Urinary bladder (tissue), 4 donors: ENCODE data around the gene CALML6. TPM values are rescaled to one million over a fixed set of nuclear protein-coding genes. Genes with fewer than 3 reads are reported as not detected.

ENCODE experiments used
- DNase-seq: peaks from one replicate; pipeline ENCODE4 v3.0.0-alpha.2; 2015; ENCODE audit errors: extremely low spot score
- H3K27ac ChIP-seq: one replicate; pipeline ENCODE4 v1.5.1; 2013; ENCODE audit warnings: low read depth, mild to moderate bottlenecking, moderate library complexity
- H3K36me3 ChIP-seq: one replicate; pipeline ENCODE4 v1.6.1; 2013; ENCODE audit warnings: mild to moderate bottlenecking, moderate library complexity; ENCODE audit not compliant: insufficient read depth
- H3K4me1 ChIP-seq: one replicate; pipeline ENCODE4 v1.6.1; 2013; ENCODE audit warnings: mild to moderate bottlenecking, moderate library complexity; ENCODE audit not compliant: insufficient read depth
- H3K4me3 ChIP-seq: one replicate; pipeline ENCODE4 v1.5.1; 2013; ENCODE audit warnings: low read depth, low read length
- WGBS: extraction: QIAGEN DNeasy Blood & Tissue Kit; methylation state at CpG from one replicate; pipeline ENCODE4 v1.1.7; 2013; 5-methylcytosine and 5-hydroxymethylcytosine counted together
- polyA plus RNA-seq: library from polyadenylated mRNA; stranded (reverse); fragments of 200-250 nt; gene quantifications from one replicate; pipeline ENCODE4 v1.2.3, GENCODE V29; 2013
- total RNA-seq: library from RNA; depleted of rRNA; stranded (reverse); fragments of >200 nt; gene quantifications from one replicate; pipeline ENCODE4 v1.2.3, GENCODE V29; 2014
- donor health status: healthy with polysubstance abuse.
- donor health status: healthy.

CALML6 gene
- total and polyA plus RNA-seq, 2 donors: 0.22 to 0.37 TPM

DNA sequence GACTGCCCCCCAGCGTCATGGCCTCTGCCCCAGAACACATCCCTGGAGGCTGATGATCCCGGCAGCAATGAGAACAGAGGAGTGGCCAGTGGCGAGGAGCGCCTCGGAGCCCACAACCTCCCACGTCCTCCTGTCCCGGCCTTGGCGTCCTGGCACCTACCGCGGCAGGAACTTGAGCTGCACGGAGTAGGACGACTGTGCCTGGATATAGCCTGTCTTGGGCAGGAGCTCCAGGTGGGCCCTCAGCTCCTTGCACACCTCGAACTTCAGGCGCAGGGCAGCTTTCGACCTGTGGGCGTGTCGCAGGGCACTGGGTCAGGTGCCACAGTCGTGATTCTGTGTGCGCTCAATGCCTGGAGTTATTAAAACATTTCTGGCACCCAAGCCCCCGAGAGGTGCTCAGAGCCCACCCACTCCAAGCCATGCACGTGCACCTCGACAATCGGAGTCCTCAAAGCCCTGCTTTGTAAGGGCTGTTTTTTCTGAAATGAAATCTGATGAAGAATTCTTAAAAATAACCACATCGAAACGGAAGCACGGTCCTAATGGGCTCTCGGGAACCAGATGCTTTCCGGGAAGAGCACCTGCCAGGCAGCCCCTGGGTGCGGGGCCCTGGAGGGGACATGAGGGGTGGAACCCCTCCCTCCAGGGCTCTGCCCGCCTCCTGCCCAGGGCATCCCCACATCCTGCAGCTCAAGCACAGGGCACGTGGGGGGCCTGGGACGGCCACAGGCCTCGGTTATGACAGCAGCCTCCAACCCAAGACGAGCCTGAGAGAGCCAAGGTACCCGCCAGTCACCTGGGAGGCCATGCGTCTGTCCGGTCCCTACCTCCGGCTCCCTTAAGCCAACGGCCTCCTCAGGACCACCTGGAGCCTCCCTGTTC, 27.1 kb downstream of the CALML6 start:
- H3K36me3 ChIP-seq: no peaks in the 10 kb centered on the region
- no peaks in the 10 kb centered on the region for H3K4me1 ChIP-seq
- WGBS: 80% methylated on average over 39 of the region's 39 CpGs
- H3K4me3 ChIP-seq: no peak overlapping the region
- DNase-seq: no peak
- H3K27ac ChIP-seq: no peak overlapping the region

DNA sequence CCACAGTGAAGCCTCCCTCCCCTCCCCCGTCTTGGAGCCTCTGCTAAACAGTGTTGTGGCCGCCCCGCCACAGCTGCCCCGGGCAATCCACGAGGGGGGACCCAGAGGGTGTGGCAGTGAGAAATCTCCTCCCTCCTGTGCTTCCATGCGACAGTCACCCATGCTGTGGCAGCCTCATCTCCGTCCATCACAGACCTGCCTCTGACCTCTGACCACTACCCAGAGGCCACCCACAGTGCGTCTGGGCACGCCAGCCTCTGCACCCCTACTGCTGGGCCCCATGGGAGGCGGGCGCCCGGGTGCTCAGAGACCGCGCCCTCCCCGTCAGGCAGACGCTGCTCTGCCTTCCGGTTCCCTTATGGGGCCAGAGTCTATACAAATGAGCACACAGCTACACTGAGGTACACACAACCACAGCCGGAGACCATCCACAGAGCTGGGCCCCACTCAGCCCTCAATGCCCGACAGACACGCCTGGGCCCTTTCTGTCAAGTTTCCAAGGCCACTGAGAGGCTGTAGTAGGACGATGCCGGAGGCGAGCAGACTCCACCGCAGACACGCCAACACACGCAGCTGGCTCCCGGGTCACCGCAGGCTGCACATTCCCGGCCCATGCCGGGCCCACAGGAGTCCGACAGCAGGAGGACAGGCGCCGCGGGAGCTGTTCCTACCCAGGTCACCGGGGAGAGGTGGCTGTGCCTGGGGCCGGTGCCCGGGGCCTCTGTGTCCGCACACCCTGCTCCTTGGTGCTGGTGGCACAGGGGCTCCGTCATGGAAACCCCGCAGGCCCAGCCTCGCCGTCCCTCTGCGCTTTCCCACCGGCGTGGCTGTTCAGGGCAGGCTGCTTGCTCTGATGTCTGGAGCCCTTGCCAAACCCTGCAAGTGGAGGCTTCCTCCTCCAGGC, 27.9 kb downstream of the CALML6 start:
- no peak for DNase-seq

GRCh38 chr1:1943834-1944570, 28.9 kb downstream of the CALML6 start:
- no peaks in the 10 kb centered on the region for H3K36me3 ChIP-seq
- 20% methylated on average over 37 of the region's 37 CpGs for WGBS
- H3K4me3 ChIP-seq: no peak overlapping the region
- no peak overlapping the region for H3K27ac ChIP-seq
- DNase-seq: no peak
- no peaks in the 10 kb centered on the region for H3K4me1 ChIP-seq

More for the DNA sequence above, 27.9 kb downstream of the CALML6 start:
- Histone ChIP-seq H3K36me3 (no peaks in the 10 kb centered on the region), H3K4me3 (no peak overlapping the region), H3K27ac (no peak overlapping the region), H3K4me1 (no peaks in the 10 kb centered on the region)
- 67% methylated on average over 45 of the region's 45 CpGs for WGBS

- H3K27ac ChIP-seq: no peak overlapping the region
- H3K36me3 ChIP-seq: no peaks in the 10 kb centered on the region
- 91% methylated on average over 29 of the region's 29 CpGs for WGBS
- H3K4me3 ChIP-seq: no peak overlapping the region
- no peak for DNase-seq
- no peaks in the 10 kb centered on the region for H3K4me1 ChIP-seq
These were observed 30.8 kb downstream of the CALML6 start for GRCh38 chr1:1945782-1946393.

GRCh38 chr1:1946540-1946939, 31.5 kb downstream of the CALML6 start:
- no peak overlapping the region for H3K27ac ChIP-seq
- WGBS: 20% methylated on average over 11 of the region's 11 CpGs
- no peaks in the 10 kb centered on the region for H3K36me3 ChIP-seq
- no peak for DNase-seq
- H3K4me1 ChIP-seq: no peaks in the 10 kb centered on the region
- H3K4me3 ChIP-seq: no peak overlapping the region

DNA sequence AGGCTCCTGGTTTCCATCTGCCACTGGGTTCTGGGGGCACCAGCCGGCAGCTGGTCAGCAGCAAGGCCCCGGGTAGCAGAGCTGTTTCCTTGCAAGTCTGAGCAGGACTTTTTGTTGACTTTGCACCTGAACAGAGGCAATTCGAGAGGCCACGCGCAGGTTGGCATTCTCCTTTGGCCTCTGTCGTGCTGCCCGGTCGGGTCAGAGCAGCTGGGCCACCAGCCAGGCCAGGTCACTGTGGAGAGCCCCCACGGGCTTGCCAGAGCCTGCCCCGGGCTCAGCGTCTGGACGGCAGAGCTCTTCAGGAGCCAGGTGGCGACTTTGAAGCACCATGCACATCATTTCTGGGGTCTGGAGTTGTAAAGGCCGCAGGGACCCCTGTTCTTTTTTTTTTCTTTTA, 32.4 kb downstream of the CALML6 start:
- H3K36me3 ChIP-seq: no peaks in the 10 kb centered on the region
- no peak overlapping the region for H3K27ac ChIP-seq
- WGBS: 74% methylated on average over 14 of the region's 14 CpGs
- no peaks in the 10 kb centered on the region for H3K4me1 ChIP-seq
- H3K4me3 ChIP-seq: no peak overlapping the region
- no peak for DNase-seq

GRCh38 chr1:1948783-1949182, 33.7 kb downstream of the CALML6 start:
- DNase-seq: no peak
- WGBS: 56% methylated on average over 1 of the region's 1 CpG
- Histone ChIP-seq H3K4me3 (no peak overlapping the region), H3K36me3 (no peaks in the 10 kb centered on the region), H3K27ac (no peak overlapping the region), H3K4me1 (no peaks in the 10 kb centered on the region)

DNA sequence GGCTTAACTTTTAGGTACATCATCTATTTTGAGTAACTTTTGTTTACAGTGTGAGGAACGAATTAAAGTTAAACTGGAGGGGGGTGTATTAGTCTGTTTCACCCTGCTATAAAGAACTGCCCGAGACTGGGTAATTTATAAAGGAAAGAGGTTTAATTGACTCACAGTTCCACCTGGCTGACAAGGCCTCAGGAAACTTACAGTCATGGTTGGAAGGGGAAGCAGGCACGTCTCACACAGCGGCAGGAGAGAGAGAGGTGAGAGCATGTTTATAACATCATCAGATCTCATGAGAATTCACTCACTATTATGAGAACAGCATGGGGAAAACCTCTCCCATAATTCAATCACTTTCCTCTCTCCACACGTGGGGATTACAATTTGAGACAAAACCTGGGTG, 35.9 kb downstream of the CALML6 start:
- WGBS: 65% methylated on average over 5 of the region's 5 CpGs
- H3K36me3 ChIP-seq: no peaks in the 10 kb centered on the region
- no peaks in the 10 kb centered on the region for H3K4me1 ChIP-seq
- H3K4me3 ChIP-seq: no peak overlapping the region
- no peak overlapping the region for H3K27ac ChIP-seq
- no peak for DNase-seq

GRCh38 chr1:1954015-1954414, 39.0 kb downstream of the CALML6 start:
- Histone ChIP-seq H3K4me3 (no peak overlapping the region), H3K36me3 (no peaks in the 10 kb centered on the region), H3K4me1 (no peaks in the 10 kb centered on the region), H3K27ac (no peak overlapping the region)
- WGBS: 89% methylated on average over 9 of the region's 9 CpGs
- DNase-seq: no peak

- no peaks in the 10 kb centered on the region for H3K36me3 ChIP-seq
- no peak overlapping the region for H3K27ac ChIP-seq
- no peak overlapping the region for H3K4me3 ChIP-seq
- DNase-seq: no peak
- 75% methylated on average over 46 of the region's 46 CpGs for WGBS
- H3K4me1 ChIP-seq: no peaks in the 10 kb centered on the region
These were observed 39.9 kb downstream of the CALML6 start for GRCh38 chr1:1954831-1955441.

DNA sequence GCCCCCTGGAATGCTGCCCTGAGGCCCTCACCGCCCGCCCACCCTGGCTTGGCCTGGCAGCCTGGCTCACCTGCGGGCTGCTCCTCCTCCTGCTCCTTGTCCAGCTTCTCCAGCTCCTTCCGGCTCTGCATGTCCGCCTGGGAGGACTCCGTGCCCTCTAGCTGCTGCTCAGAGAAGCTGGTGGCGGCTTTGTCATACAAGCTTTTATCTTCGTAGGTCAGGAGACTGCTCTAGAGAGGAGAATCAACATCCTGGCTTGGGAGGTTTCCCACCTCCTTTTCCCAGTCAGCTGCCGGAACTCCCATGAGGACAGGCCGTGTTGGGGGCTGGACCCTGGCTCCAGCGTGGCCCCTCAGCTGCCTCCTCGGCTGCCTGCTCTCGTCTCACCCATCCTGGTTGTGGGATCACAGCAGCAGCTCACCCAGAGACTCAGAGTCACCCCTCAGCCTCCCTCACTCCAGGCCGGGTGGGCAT, 40.6 kb downstream of the CALML6 start:
- no peaks in the 10 kb centered on the region for H3K36me3 ChIP-seq
- 57% methylated on average over 14 of the region's 14 CpGs for WGBS
- DNase-seq: no peak
- H3K4me1 ChIP-seq: no peaks in the 10 kb centered on the region
- no peak overlapping the region for H3K27ac ChIP-seq
- H3K4me3 ChIP-seq: no peak overlapping the region

- 86% methylated on average over 7 of the region's 7 CpGs for WGBS
- Histone ChIP-seq H3K4me1 (no peaks in the 10 kb centered on the region), H3K27ac (no peak overlapping the region), H3K4me3 (no peak overlapping the region), H3K36me3 (no peaks in the 10 kb centered on the region)
- DNase-seq: no peak
These were observed 41.0 kb downstream of the CALML6 start for GRCh38 chr1:1956101-1956500.
